Tibial nerve (tissue), 4 donors: ENCODE results near the gene SYTL3. TPM values are rescaled to one million over a fixed set of nuclear protein-coding genes. Genes with fewer than 3 reads are reported as not detected.

Experiments
- DNase-seq, 2 donors: peaks; one replicate each; pipeline ENCODE4 v3.0.0-alpha.2; 2019; ENCODE audit warnings: low spot score in 2 of 2
- H3K27ac ChIP-seq, 4 donors: fragments of 200-600 bp; sonication (generic) in 3 of 4; one replicate each; pipeline ENCODE4 v1.5.1; 2017 to 2019; ENCODE audit warnings: mild to moderate bottlenecking in 1 of 4
- H3K27me3 ChIP-seq, 2 donors: fragments of 200-600 bp; sonication (generic) in 1 of 2; one replicate each; pipeline versions ENCODE4 v1.5.1 to v1.6.0; 2017 to 2019
- H3K36me3 ChIP-seq, 3 donors: fragments of 200-600 bp; sonication (generic); one replicate each; pipeline ENCODE4 v1.5.1; 2018 to 2019
- H3K4me1 ChIP-seq, 4 donors: fragments of 200-600 bp; sonication (generic) in 3 of 4; one replicate each; pipeline ENCODE4 v1.5.1; 2017 to 2019
- H3K4me3 ChIP-seq, 4 donors: fragments of 200-600 bp; sonication (generic) in 3 of 4; one replicate each; pipeline ENCODE4 v1.5.1; 2017 to 2019; ENCODE audit warnings: mild to moderate bottlenecking in 1 of 4, moderate library complexity in 1 of 4
- H3K9me3 ChIP-seq, 4 donors: fragments of 200-600 bp; sonication (generic) in 3 of 4; one replicate each; pipeline ENCODE4 v1.5.1; 2017 to 2019
- CTCF ChIP-seq, 5 experiments: fragments of 200-600 bp in 3 of 5; fragments of 450-650 bp in 2 of 5; sonication (generic) in 3 of 5; IDR thresholded peaks; one replicate each; pipeline ENCODE4 v1.5.1; 2016 to 2019; ENCODE audit warnings: antibody characterized with exemption in 5 of 5, mild to moderate bottlenecking in 3 of 5, moderate library complexity in 2 of 5
- EP300 ChIP-seq, 2 donors: sonication (generic); formaldehyde crosslinking; IDR thresholded peaks; one replicate each; pipeline ENCODE4 v1.6.1; 2017; ENCODE audit warnings: antibody characterized with exemption in 2 of 2, mild to moderate bottlenecking in 1 of 2
- POLR2A ChIP-seq, 2 donors: fragments of 450-650 bp; IDR thresholded peaks; one replicate each; pipeline ENCODE4 v1.6.1; 2017; ENCODE audit warnings: antibody characterized with exemption in 2 of 2, mild to moderate bottlenecking in 2 of 2, moderate library complexity in 2 of 2
- WGBS, 2 donors: methylation state at CpG; one replicate each; pipeline ENCODE4 v1.1.5; 2018; 5-methylcytosine and 5-hydroxymethylcytosine counted together
- total RNA-seq, 4 donors: library from RNA; depleted of rRNA; stranded (reverse); fragments of >200 nt; gene quantifications; one replicate each; pipeline ENCODE4 v1.1.0, GENCODE V29; 2016

Gene SYTL3
- total RNA-seq, 4 donors from 2014 or later = 1.3 to 6.7 (median 3.6) TPM

GRCh38 chr6:158754738-158755137 is 104.9 kb downstream of the SYTL3 start:
- Histone ChIP-seq H3K4me3 (no peak overlapping the region), H3K36me3 (peaks cover 0 to 3% (median 0%) of the 10 kb centered on the region in 3 donors), H3K9me3 (no peaks in the 10 kb centered on the region), H3K4me1 (peaks cover 0 to 13% (median 0%) of the 10 kb centered on the region in 4 donors), H3K27ac (no peak overlapping the region), H3K27me3 (no peaks in the 10 kb centered on the region)
- TF ChIP-seq POLR2A (IDR thresholded peaks at IDR 0.05) (no peak), CTCF (IDR thresholded peaks at IDR 0.05) (no peak), EP300 (IDR thresholded peaks at IDR 0.05) (no peak)
- 73 to 76% methylated on average over 11 of the region's 11 CpGs for WGBS, 2 donors
- no peak for DNase-seq

GRCh38 chr6:158755636-158756035 is 105.8 kb downstream of the SYTL3 start:
- no peaks in the 10 kb centered on the region for H3K9me3 ChIP-seq
- H3K27me3 ChIP-seq = no peaks in the 10 kb centered on the region
- no peak for DNase-seq
- no peak overlapping the region for H3K4me3 ChIP-seq
- TF ChIP-seq CTCF (IDR thresholded peaks at IDR 0.05) = no peak
- TF ChIP-seq EP300 (IDR thresholded peaks at IDR 0.05) = no peak
- TF ChIP-seq POLR2A (IDR thresholded peaks at IDR 0.05) = no peak
- WGBS, 2 donors = 92 to 93% methylated on average over 13 of the region's 13 CpGs
- peaks cover 0 to 3% (median 0%) of the 10 kb centered on the region in 3 donors for H3K36me3 ChIP-seq
- peaks cover 0 to 13% (median 0%) of the 10 kb centered on the region in 4 donors for H3K4me1 ChIP-seq
- no peak overlapping the region for H3K27ac ChIP-seq

- DNase-seq = no peak
- TF ChIP-seq POLR2A (IDR thresholded peaks at IDR 0.05) (no peak), EP300 (IDR thresholded peaks at IDR 0.05) (no peak), CTCF (IDR thresholded peaks at IDR 0.05) (no peak)
- no peaks in the 10 kb centered on the region for H3K27me3 ChIP-seq
- peaks cover 0 to 13% (median 0%) of the 10 kb centered on the region in 4 donors for H3K4me1 ChIP-seq
- 85 to 97% methylated on average over 9 of the region's 9 CpGs for WGBS, 2 donors
- H3K27ac ChIP-seq = no peak overlapping the region
- no peak overlapping the region for H3K4me3 ChIP-seq
- H3K9me3 ChIP-seq = no peaks in the 10 kb centered on the region
- peaks cover 0 to 3% (median 0%) of the 10 kb centered on the region in 3 donors for H3K36me3 ChIP-seq
Observed at GRCh38 chr6:158756126-158756525, 106.3 kb downstream of the SYTL3 start.

GRCh38 chr6:158756977-158757752 is 107.3 kb downstream of the SYTL3 start:
- no peak for TF ChIP-seq EP300 (IDR thresholded peaks at IDR 0.05)
- TF ChIP-seq CTCF (IDR thresholded peaks at IDR 0.05) = no peak
- no peak for TF ChIP-seq POLR2A (IDR thresholded peaks at IDR 0.05)
- Histone ChIP-seq H3K27me3 (no peaks in the 10 kb centered on the region), H3K27ac (no peak overlapping the region), H3K4me1 (peaks cover 0 to 7% (median 0%) of the 10 kb centered on the region in 4 donors), H3K4me3 (no peak overlapping the region), H3K36me3 (peaks cover 0 to 3% (median 0%) of the 10 kb centered on the region in 3 donors), H3K9me3 (no peaks in the 10 kb centered on the region)
- WGBS, 2 donors = 85% methylated on average over 16 to 23 of the region's 25 CpGs
- no peak for DNase-seq

GRCh38 chr6:158757753-158758090 is 107.9 kb downstream of the SYTL3 start:
- WGBS, 2 donors = 81 to 82% methylated on average over 9 of the region's 9 CpGs
- TF ChIP-seq EP300 (IDR thresholded peaks at IDR 0.05) = no peak
- no peak for TF ChIP-seq CTCF (IDR thresholded peaks at IDR 0.05)
- TF ChIP-seq POLR2A (IDR thresholded peaks at IDR 0.05) = no peak
- H3K36me3 ChIP-seq = peaks cover 0 to 8% (median 0%) of the 10 kb centered on the region in 3 donors
- no peaks in the 10 kb centered on the region for H3K27me3 ChIP-seq
- no peaks in the 10 kb centered on the region for H3K9me3 ChIP-seq
- H3K27ac ChIP-seq = no peak overlapping the region
- no peak for DNase-seq
- peaks cover 0 to 1% (median 0%) of the 10 kb centered on the region in 4 donors for H3K4me1 ChIP-seq
- H3K4me3 ChIP-seq = no peak overlapping the region
